Endothelial cell of umbilical vein (primary cell): ENCODE measurements around the gene CARMIL1. TPM values are rescaled to one million over a fixed set of nuclear protein-coding genes. Genes with fewer than 3 reads are reported as not detected.

Experiments
- BruUV-seq: library from RNA; stranded (reverse); fragments of 400-500 nt; replicated peaks from 2 replicates; lab custom pipeline; 2021; lab: Mats Ljungman, UMichigan
- CTCF ChIA-PET: fragments of 300-600, 350-600 bp; sonication (Branson Sonifier 250); formaldehyde crosslinking; loops from one replicate; lab custom pipeline; 2021; ENCODE audit warnings: antibody characterized with exemption, inconsistent platforms; lab: Charles Lee
- POLR2A ChIA-PET: fragments of 300-600, 350-600 bp; sonication (Branson Sonifier 250); formaldehyde crosslinking; loops from one replicate; lab custom pipeline; 2021; ENCODE audit warnings: antibody characterized with exemption, inconsistent platforms; lab: Charles Lee
- DNase-seq: peaks from one replicate; pipeline ENCODE4 v3.0.0-alpha.2; 2011; ENCODE audit warnings: low read depth, low spot score
- FAIRE-seq: peaks from 2 replicates; lab custom pipeline; 2011; peaks lifted over from hg19 to GRCh38; lab: Jason Lieb, UNC
- H2AFZ ChIP-seq: 2 replicates; pipeline ENCODE4 v1.6.0; 2012; ENCODE audit warnings: low read depth, low read length, control low read depth, inconsistent platforms
- H3K27ac ChIP-seq: 2 replicates; pipeline ENCODE4 v1.5.1; 2011; ENCODE audit warnings: low read depth, mild to moderate bottlenecking, control low read depth, low read length, moderate library complexity; ENCODE audit not compliant: insufficient read depth
- H3K27me3 ChIP-seq, 2 experiments: 2 replicates each; pipeline versions ENCODE4 v1.6.0 to v1.6.1; 2011; ENCODE audit warnings: low read length in 2 of 2, mixed read lengths in 1 of 2; ENCODE audit not compliant: control insufficient read depth in 2 of 2, insufficient read depth in 2 of 2
- H3K36me3 ChIP-seq, 2 experiments: 2 replicates in 1 of 2; 3 replicates in 1 of 2; pipeline ENCODE4 v1.5.1; 2011; ENCODE audit warnings: low read length in 2 of 2, mild to moderate bottlenecking in 1 of 2, moderate library complexity in 1 of 2; ENCODE audit not compliant: control insufficient read depth in 2 of 2, insufficient read depth in 2 of 2; ENCODE audit errors: extremely low read depth in 1 of 2
- H3K4me1 ChIP-seq: 3 replicates; pipeline ENCODE4 v1.5.1; 2011; ENCODE audit warnings: mild to moderate bottlenecking, low read length; ENCODE audit not compliant: control insufficient read depth, insufficient read depth; ENCODE audit errors: extremely low read depth
- H3K4me2 ChIP-seq: 2 replicates; pipeline ENCODE4 v1.6.1; 2011; ENCODE audit warnings: low read length, control low read depth, mixed read lengths; ENCODE audit not compliant: insufficient read depth
- H3K4me3 ChIP-seq, 3 experiments: fragments of 200-600 bp in 1 of 3; sonication (generic), shearing (Covaris generic) in 1 of 3; replicated peaks in 1 of 3; 2 replicates each; pipeline ENCODE4 v1.5.1; 2011 to 2016; ENCODE audit warnings: control low read depth in 3 of 3, low read length in 3 of 3, mild to moderate bottlenecking in 2 of 3, inconsistent platforms in 1 of 3, low read depth in 1 of 3, moderate library complexity in 1 of 3; ENCODE audit not compliant: insufficient read depth in 1 of 3
- H3K79me2 ChIP-seq: 2 replicates; pipeline ENCODE4 v1.6.0; 2012; ENCODE audit warnings: low read length, inconsistent platforms; ENCODE audit not compliant: control insufficient read depth, insufficient read depth
- H3K9ac ChIP-seq: replicated peaks from 2 replicates; pipeline ENCODE3; 2011; ENCODE audit warnings: low read length, control low read depth; ENCODE audit not compliant: insufficient read depth; ENCODE audit errors: extremely low read depth
- H3K9me1 ChIP-seq: replicated peaks from 3 replicates; pipeline ENCODE4 v1.6.0; 2011; ENCODE audit warnings: mild to moderate bottlenecking, low read length; ENCODE audit not compliant: control insufficient read depth, insufficient read depth; ENCODE audit errors: extremely low read depth
- H3K9me3 ChIP-seq: replicated peaks from 2 replicates; pipeline ENCODE4 v1.5.1; 2012; ENCODE audit warnings: low read length, inconsistent platforms; ENCODE audit not compliant: control insufficient read depth, insufficient read depth
- H4K20me1 ChIP-seq: replicated peaks from 2 replicates; pipeline ENCODE3; 2011; ENCODE audit warnings: mild to moderate bottlenecking, low read length; ENCODE audit not compliant: control insufficient read depth, insufficient read depth; ENCODE audit errors: extremely low read depth
- FOS ChIP-seq: IDR thresholded peaks from 2 replicates; pipeline ENCODE4 v1.6.1; 2011; ENCODE audit warnings: mild to moderate bottlenecking, low read length, moderate library complexity, borderline replicate concordance; ENCODE audit not compliant: insufficient read depth
- JUN ChIP-seq: IDR thresholded peaks from 2 replicates; pipeline ENCODE4 v1.6.1; 2011; ENCODE audit warnings: borderline replicate concordance, low read depth; ENCODE audit not compliant: insufficient read length, insufficient read depth
- MAX ChIP-seq: IDR thresholded peaks from 2 replicates; pipeline ENCODE4 v1.6.1; 2011; ENCODE audit not compliant: insufficient read depth, insufficient read length
- MYC ChIP-seq: IDR thresholded peaks from one replicate; pipeline ENCODE4 v1.6.1; 2011; ENCODE audit warnings: mild to moderate bottlenecking, low read depth, low read length
- POLR2AphosphoS5 ChIP-seq: IDR thresholded peaks from 2 replicates; pipeline ENCODE4 v1.6.1; 2012; ENCODE audit warnings: low read depth, mild to moderate bottlenecking, control low read depth, low read length, moderate library complexity; ENCODE audit not compliant: insufficient read depth
- dilution Hi-C: fragments of 300-500 bp; cut with MboI; formaldehyde crosslinking; loops from one replicate; pipeline ENCODE4 v1.15.0; 2019; ENCODE audit warnings: low sequenced_read_pairs; ENCODE audit not compliant: extremely low pct_ligation_motif_present
- intact Hi-C: fragments of 100-400 bp; cut with micrococcal nuclease; formaldehyde crosslinking; loops from one replicate; pipeline ENCODE4 v1.10.0; 2022
- polyA plus RNA-seq, 4 experiments: library from polyadenylated mRNA; depleted of rRNA in 3 of 4; stranded (reverse) in 3 of 4; unstranded in 1 of 4; fragments of >200 nt; gene quantifications; 2 replicates each; pipeline versions ENCODE4 v1.2.1 to v1.2.3, GENCODE V29; 2011 to 2012; ENCODE audit warnings: missing spikeins in 1 of 4
- total RNA-seq: library from RNA; stranded (reverse); gene quantifications from 2 replicates; pipeline ENCODE4 v1.2.3, GENCODE V29; 2021

The CARMIL1 gene
- total and polyA plus RNA-seq, 2 donors (not counting 3 experiments of a cell fraction or from before 2014, with no cell fraction given), result 1.3 to 8.7 TPM

- dilution Hi-C loops, result no loop called here
- Histone ChIP-seq H3K36me3 (no peaks in the 10 kb centered on the region), H3K27me3 (no peaks in the 10 kb centered on the region), H3K9ac (no peak overlapping the region), H3K79me2 (no peaks in the 10 kb centered on the region), H3K27ac (no peak overlapping the region), H4K20me1 (no peaks in the 10 kb centered on the region), H3K9me3 (no peaks in the 10 kb centered on the region), H3K4me2 (no peak overlapping the region), H3K4me3 (no peak overlapping the region), H3K4me1 (no peaks in the 10 kb centered on the region), H3K9me1 (no peaks in the 10 kb centered on the region), H2AFZ (no peak overlapping the region)
- intact Hi-C loops, result no loop called here
- DNase-seq (no peak), FAIRE-seq (no peak)
- BruUV-seq, result no TSS peak
- no peak for TF ChIP-seq JUN
- TF ChIP-seq MYC, result no peak
- TF ChIP-seq MAX, result no peak
- TF ChIP-seq FOS, result no peak
- TF ChIP-seq POLR2AphosphoS5, result no peak
- CTCF ChIA-PET, result interaction anchor here (1.4 to 1.9 kb wide), 3 partner anchors 9 to 21 kb away, joined by 4 to 6 read pairs (median 5); no protein-coding TSS in a partner anchor
- POLR2A ChIA-PET, result no interaction called here
These were observed 7.7 kb downstream of the CARMIL1 start for GRCh38 chr6:25286891-25287290.

GRCh38 chr6:25287941-25288340, 8.8 kb downstream of the CARMIL1 start:
- H3K4me1 ChIP-seq, result no peaks in the 10 kb centered on the region
- no TSS peak for BruUV-seq
- H3K9ac ChIP-seq, result no peak overlapping the region
- H2AFZ ChIP-seq, result no peak overlapping the region
- POLR2A ChIA-PET, result no interaction called here
- no peaks in the 10 kb centered on the region for H3K79me2 ChIP-seq
- DNase-seq, result no peak
- no peak overlapping the region for H3K4me3 ChIP-seq
- no peak overlapping the region for H3K27ac ChIP-seq
- H3K36me3 ChIP-seq, result no peaks in the 10 kb centered on the region
- no peaks in the 10 kb centered on the region for H3K27me3 ChIP-seq
- dilution Hi-C loops (no loop called here), intact Hi-C loops (no loop called here)
- no peaks in the 10 kb centered on the region for H4K20me1 ChIP-seq
- FAIRE-seq, result no peak
- no peaks in the 10 kb centered on the region for H3K9me1 ChIP-seq
- CTCF ChIA-PET, result interaction anchor here (1.3 to 1.9 kb wide), 4 partner anchors 8 to 22 kb away, joined by 4 to 6 read pairs (median 5); partner anchors contain the start of gene CARMIL1
- TF ChIP-seq FOS, result no peak
- no peaks in the 10 kb centered on the region for H3K9me3 ChIP-seq
- no peak overlapping the region for H3K4me2 ChIP-seq
